VCaP (cell line): Measurements from ENCODE around the gene KRTAP4-7.

Experiments used
- H3K27ac ChIP-seq: fragments of 450-650 bp; 2 replicates; pipeline ENCODE4 v1.5.1; 2017
- TF ChIP-seq, protein P1 (sequence below): fragments of 450-650 bp; conservative IDR thresholded peaks from 2 replicates; pipeline ENCODE4 v1.5.1; 2017; ENCODE audit warnings: mild to moderate bottlenecking, moderate library complexity

KRTAP4-7 gene

DNA sequence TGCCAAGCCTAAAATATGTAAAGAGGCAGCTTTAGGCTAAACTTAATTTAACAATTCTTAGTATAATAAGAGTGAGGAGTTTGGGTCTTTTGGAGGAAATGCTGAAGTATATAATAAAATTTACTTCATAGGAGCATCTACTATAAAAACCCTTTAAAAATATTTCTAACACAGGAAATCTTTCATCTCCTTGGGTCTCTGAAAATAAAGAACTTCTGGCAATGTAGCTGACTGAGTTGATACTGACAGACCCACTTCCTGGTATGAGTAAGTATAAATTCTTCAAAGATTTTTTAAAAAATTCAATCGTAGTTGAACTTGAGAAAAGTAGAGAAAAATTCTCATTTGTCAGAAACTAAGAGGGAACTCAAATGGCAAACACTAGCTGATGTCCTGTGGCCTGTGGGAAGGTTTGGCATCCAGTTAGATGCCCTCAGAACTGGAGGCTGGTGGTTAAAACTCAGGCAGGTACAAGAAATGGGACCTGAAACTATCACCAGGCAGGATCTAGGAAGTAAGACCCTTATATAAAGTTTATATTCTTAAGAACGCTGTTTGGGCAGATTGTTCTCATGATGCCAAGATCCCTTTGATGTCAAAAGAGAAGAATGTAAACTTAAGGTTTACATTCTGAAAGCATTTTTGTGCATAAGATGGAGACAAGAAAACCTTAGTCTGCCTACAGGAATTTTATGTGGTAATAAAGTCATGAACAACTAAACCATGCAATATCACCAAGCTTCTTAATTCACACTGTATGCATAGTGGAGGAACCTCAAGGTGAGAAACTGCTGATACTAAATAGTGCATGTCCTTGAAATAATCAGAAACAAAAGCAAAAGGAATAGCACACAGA is 50.2 kb downstream of the KRTAP4-7 start:
- TF ChIP-seq, protein P1, sequence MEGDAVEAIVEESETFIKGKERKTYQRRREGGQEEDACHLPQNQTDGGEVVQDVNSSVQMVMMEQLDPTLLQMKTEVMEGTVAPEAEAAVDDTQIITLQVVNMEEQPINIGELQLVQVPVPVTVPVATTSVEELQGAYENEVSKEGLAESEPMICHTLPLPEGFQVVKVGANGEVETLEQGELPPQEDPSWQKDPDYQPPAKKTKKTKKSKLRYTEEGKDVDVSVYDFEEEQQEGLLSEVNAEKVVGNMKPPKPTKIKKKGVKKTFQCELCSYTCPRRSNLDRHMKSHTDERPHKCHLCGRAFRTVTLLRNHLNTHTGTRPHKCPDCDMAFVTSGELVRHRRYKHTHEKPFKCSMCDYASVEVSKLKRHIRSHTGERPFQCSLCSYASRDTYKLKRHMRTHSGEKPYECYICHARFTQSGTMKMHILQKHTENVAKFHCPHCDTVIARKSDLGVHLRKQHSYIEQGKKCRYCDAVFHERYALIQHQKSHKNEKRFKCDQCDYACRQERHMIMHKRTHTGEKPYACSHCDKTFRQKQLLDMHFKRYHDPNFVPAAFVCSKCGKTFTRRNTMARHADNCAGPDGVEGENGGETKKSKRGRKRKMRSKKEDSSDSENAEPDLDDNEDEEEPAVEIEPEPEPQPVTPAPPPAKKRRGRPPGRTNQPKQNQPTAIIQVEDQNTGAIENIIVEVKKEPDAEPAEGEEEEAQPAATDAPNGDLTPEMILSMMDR: no peak
- H3K27ac ChIP-seq: no peak overlapping the region
